Neural cell (in vitro differentiated cells): ENCODE measurements around the gene UNCX. TPM values are rescaled to one million over a fixed set of nuclear protein-coding genes. Genes with fewer than 3 reads are reported as not detected.

Experiments
- H2AFZ ChIP-seq: fragments of 200-600, 300-800 bp; sonication (generic), shearing (Covaris generic); 2 replicates; pipeline ENCODE4 v1.6.0; 2014; ENCODE audit warnings: low read depth, mild to moderate bottlenecking, antibody characterized with exemption, low read length, moderate library complexity
- H3F3A ChIP-seq: fragments of 200-600 bp; shearing (Covaris generic); 2 replicates; pipeline ENCODE4 v1.6.1; 2016; ENCODE audit warnings: mild to moderate bottlenecking, moderate library complexity, mixed read lengths, antibody characterized with exemption, low read length; ENCODE audit not compliant: insufficient read depth, poor library complexity, severe bottlenecking
- H3K27ac ChIP-seq: fragments of 200-600, 300-800 bp; sonication (generic), shearing (Covaris generic); 2 replicates; pipeline ENCODE4 v1.5.1; 2014; ENCODE audit warnings: mild to moderate bottlenecking, low read length, moderate library complexity
- H3K27me3 ChIP-seq: fragments of 300-800, 200-600 bp; sonication (generic), shearing (Covaris generic); 2 replicates; pipeline ENCODE4 v1.6.0; 2014; ENCODE audit warnings: mild to moderate bottlenecking, low read depth, low read length, moderate library complexity; ENCODE audit not compliant: insufficient read depth
- H3K36me3 ChIP-seq: fragments of 300-800, 200-600 bp; sonication (generic), shearing (Covaris generic); 2 replicates; pipeline ENCODE4 v1.5.1; 2014; ENCODE audit warnings: mild to moderate bottlenecking, antibody characterized with exemption, low read length, moderate library complexity; ENCODE audit not compliant: insufficient read depth
- H3K4me2 ChIP-seq: fragments of 300-800, 200-600 bp; sonication (generic), shearing (Covaris generic); 2 replicates; pipeline ENCODE4 v1.6.0; 2014; ENCODE audit warnings: mild to moderate bottlenecking, low read length
- H3K4me3 ChIP-seq: fragments of 300-800, 200-600 bp; sonication (generic), shearing (Covaris generic); 2 replicates; pipeline ENCODE4 v1.5.1; 2014; ENCODE audit warnings: mild to moderate bottlenecking, low read length, moderate library complexity
- H3K79me2 ChIP-seq: fragments of 200-600 bp; shearing (Covaris generic); replicated peaks from 2 replicates; pipeline ENCODE4 v1.6.0; 2014; ENCODE audit warnings: mild to moderate bottlenecking, low read length, moderate library complexity; ENCODE audit not compliant: insufficient read depth
- H3K9ac ChIP-seq: fragments of 300-800, 200-600 bp; sonication (generic), shearing (Covaris generic); 2 replicates; pipeline ENCODE4 v1.6.1; 2016; ENCODE audit warnings: mild to moderate bottlenecking, low read length, mixed read lengths
- H3K9me2 ChIP-seq: fragments of 200-600 bp; shearing (Covaris generic); 2 replicates; pipeline ENCODE4 v1.6.1; 2016; ENCODE audit warnings: mild to moderate bottlenecking, low read length, mixed read lengths; ENCODE audit not compliant: insufficient read depth
- H3K9me3 ChIP-seq: fragments of 200-600, 300-800 bp; sonication (generic), shearing (Covaris generic); 2 replicates; pipeline ENCODE4 v1.6.1; 2016; ENCODE audit warnings: mild to moderate bottlenecking, mixed run types, low read length, moderate library complexity, mixed read lengths
- H4K20me1 ChIP-seq: fragments of 200-600 bp; shearing (Covaris generic); 2 replicates; pipeline ENCODE4 v1.6.1; 2016; ENCODE audit warnings: mild to moderate bottlenecking, mixed run types; ENCODE audit not compliant: insufficient read depth
- EP300 ChIP-seq: fragments of 450-650 bp; conservative IDR thresholded peaks from 2 replicates; pipeline ENCODE4 v1.6.1; 2014; ENCODE audit warnings: antibody characterized with exemption, mild to moderate bottlenecking, moderate library complexity; ENCODE audit not compliant: poor library complexity, severe bottlenecking
- EZH2 ChIP-seq: fragments of 200-600, 300-800 bp; shearing (Covaris generic), sonication (generic); IDR thresholded peaks from 2 replicates; pipeline ENCODE4 v1.6.1; 2014; ENCODE audit warnings: antibody characterized with exemption, low read length, borderline replicate concordance, mild to moderate bottlenecking; ENCODE audit not compliant: insufficient read depth, poor library complexity, severe bottlenecking
- MXI1 ChIP-seq: fragments of 450-650 bp; conservative IDR thresholded peaks from 2 replicates; pipeline ENCODE4 v1.6.1; 2014; ENCODE audit warnings: antibody characterized with exemption, mild to moderate bottlenecking; ENCODE audit not compliant: poor library complexity, severe bottlenecking
- POLR2AphosphoS5 ChIP-seq: IDR thresholded peaks from 2 replicates; pipeline ENCODE4 v1.6.1; 2012
- RAD21 ChIP-seq: fragments of 450-650 bp; conservative IDR thresholded peaks from 2 replicates; pipeline ENCODE4 v1.6.1; 2014; ENCODE audit warnings: antibody characterized with exemption, mild to moderate bottlenecking, moderate library complexity
- SMC3 ChIP-seq: fragments of 450-650 bp; conservative IDR thresholded peaks from 2 replicates; pipeline ENCODE4 v1.6.1; 2014; ENCODE audit warnings: antibody characterized with exemption, mild to moderate bottlenecking, moderate library complexity; ENCODE audit not compliant: poor library complexity
- TAF1 ChIP-seq: IDR thresholded peaks from 2 replicates; pipeline ENCODE4 v1.6.1; 2012; ENCODE audit warnings: low read depth
- polyA plus RNA-seq: library from polyadenylated mRNA; depleted of rRNA; stranded (reverse); fragments of >200 nt; gene quantifications from 2 replicates; pipeline ENCODE4 v1.2.3, GENCODE V29; 2014
- TF ChIP-seq, protein P1 (sequence below): IDR thresholded peaks from 2 replicates; pipeline ENCODE4 v1.6.1; 2012; ENCODE audit warnings: borderline replicate concordance
- TF ChIP-seq, protein P2 (sequence below): fragments of 450-650 bp; IDR thresholded peaks from 2 replicates; pipeline ENCODE4 v1.5.1; 2014; ENCODE audit warnings: antibody characterized with exemption, mild to moderate bottlenecking, moderate library complexity; ENCODE audit not compliant: poor library complexity, severe bottlenecking

The UNCX gene
- polyA plus RNA-seq, 1 donor from 2014 or later: 1.6 TPM

- Histone ChIP-seq H4K20me1 (no peaks in the 10 kb centered on the region), H3K4me2 (no peak overlapping the region), H3K27ac (no peak overlapping the region), H3K27me3 (no peaks in the 10 kb centered on the region), H2AFZ (no peak overlapping the region), H3K79me2 (no peaks in the 10 kb centered on the region), H3F3A (no peaks in the 10 kb centered on the region), H3K9ac (no peak overlapping the region), H3K36me3 (no peaks in the 10 kb centered on the region), H3K9me3 (no peaks in the 10 kb centered on the region), H3K9me2 (no peaks in the 10 kb centered on the region), H3K4me3 (no peak overlapping the region)
- TF ChIP-seq, protein P1, sequence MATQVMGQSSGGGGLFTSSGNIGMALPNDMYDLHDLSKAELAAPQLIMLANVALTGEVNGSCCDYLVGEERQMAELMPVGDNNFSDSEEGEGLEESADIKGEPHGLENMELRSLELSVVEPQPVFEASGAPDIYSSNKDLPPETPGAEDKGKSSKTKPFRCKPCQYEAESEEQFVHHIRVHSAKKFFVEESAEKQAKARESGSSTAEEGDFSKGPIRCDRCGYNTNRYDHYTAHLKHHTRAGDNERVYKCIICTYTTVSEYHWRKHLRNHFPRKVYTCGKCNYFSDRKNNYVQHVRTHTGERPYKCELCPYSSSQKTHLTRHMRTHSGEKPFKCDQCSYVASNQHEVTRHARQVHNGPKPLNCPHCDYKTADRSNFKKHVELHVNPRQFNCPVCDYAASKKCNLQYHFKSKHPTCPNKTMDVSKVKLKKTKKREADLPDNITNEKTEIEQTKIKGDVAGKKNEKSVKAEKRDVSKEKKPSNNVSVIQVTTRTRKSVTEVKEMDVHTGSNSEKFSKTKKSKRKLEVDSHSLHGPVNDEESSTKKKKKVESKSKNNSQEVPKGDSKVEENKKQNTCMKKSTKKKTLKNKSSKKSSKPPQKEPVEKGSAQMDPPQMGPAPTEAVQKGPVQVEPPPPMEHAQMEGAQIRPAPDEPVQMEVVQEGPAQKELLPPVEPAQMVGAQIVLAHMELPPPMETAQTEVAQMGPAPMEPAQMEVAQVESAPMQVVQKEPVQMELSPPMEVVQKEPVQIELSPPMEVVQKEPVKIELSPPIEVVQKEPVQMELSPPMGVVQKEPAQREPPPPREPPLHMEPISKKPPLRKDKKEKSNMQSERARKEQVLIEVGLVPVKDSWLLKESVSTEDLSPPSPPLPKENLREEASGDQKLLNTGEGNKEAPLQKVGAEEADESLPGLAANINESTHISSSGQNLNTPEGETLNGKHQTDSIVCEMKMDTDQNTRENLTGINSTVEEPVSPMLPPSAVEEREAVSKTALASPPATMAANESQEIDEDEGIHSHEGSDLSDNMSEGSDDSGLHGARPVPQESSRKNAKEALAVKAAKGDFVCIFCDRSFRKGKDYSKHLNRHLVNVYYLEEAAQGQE: no peak
- TF ChIP-seq TAF1 (no peak), EP300 (no peak), SMC3 (no peak), POLR2AphosphoS5 (no peak), EZH2 (no peak), MXI1 (no peak), RAD21 (no peak)
- TF ChIP-seq, protein P2, sequence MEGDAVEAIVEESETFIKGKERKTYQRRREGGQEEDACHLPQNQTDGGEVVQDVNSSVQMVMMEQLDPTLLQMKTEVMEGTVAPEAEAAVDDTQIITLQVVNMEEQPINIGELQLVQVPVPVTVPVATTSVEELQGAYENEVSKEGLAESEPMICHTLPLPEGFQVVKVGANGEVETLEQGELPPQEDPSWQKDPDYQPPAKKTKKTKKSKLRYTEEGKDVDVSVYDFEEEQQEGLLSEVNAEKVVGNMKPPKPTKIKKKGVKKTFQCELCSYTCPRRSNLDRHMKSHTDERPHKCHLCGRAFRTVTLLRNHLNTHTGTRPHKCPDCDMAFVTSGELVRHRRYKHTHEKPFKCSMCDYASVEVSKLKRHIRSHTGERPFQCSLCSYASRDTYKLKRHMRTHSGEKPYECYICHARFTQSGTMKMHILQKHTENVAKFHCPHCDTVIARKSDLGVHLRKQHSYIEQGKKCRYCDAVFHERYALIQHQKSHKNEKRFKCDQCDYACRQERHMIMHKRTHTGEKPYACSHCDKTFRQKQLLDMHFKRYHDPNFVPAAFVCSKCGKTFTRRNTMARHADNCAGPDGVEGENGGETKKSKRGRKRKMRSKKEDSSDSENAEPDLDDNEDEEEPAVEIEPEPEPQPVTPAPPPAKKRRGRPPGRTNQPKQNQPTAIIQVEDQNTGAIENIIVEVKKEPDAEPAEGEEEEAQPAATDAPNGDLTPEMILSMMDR: no peak
These were observed 51.5 kb downstream of the UNCX start for GRCh38 chr7:1283941-1284742.

- H3K36me3 ChIP-seq: no peaks in the 10 kb centered on the region
- H3K9me3 ChIP-seq: no peaks in the 10 kb centered on the region
- TF ChIP-seq, protein P1: no peak
- TF ChIP-seq, protein P2: no peak
- TF ChIP-seq TAF1 (no peak), EZH2 (no peak), MXI1 (no peak), RAD21 (no peak), SMC3 (no peak), POLR2AphosphoS5 (no peak), EP300 (no peak)
- no peaks in the 10 kb centered on the region for H3K79me2 ChIP-seq
- no peaks in the 10 kb centered on the region for H3K9me2 ChIP-seq
- H3K27ac ChIP-seq: no peak overlapping the region
- H3K4me2 ChIP-seq: no peak overlapping the region
- H3F3A ChIP-seq: no peaks in the 10 kb centered on the region
- no peak overlapping the region for H3K9ac ChIP-seq
- H4K20me1 ChIP-seq: no peaks in the 10 kb centered on the region
- no peaks in the 10 kb centered on the region for H3K27me3 ChIP-seq
- no peak overlapping the region for H3K4me3 ChIP-seq
- no peak overlapping the region for H2AFZ ChIP-seq
These were observed 52.2 kb downstream of the UNCX start for GRCh38 chr7:1284743-1285458.
